Central memory CD8-positive, alpha-beta T cell (primary cell): ENCODE data around the gene ADAMTS10.
"Not testable (repeated sequence)": the region's sequence is repeated elsewhere in the genome, so short reads cannot be mapped to it uniquely, and the experiment has no call there.

ENCODE experiments used
- ATAC-seq: fragments of 150-1000 bp; cut with Tn5 transposase; replicated peaks from 2 replicates; pipeline ENCODE4 v1.10.0; 2022; ENCODE audit warnings: mild to moderate bottlenecking, moderate FRiP score, moderate number of reproducible peaks; ENCODE audit not compliant: poor library complexity, severe bottlenecking; ENCODE audit errors: extremely low read depth
- DNase-seq, 2 donors: peaks; one replicate each; pipeline ENCODE4 v3.0.0; 2021; ENCODE audit warnings: low spot score in 2 of 2
- H3K27ac Mint-ChIP-seq: one replicate; pipeline ENCODE4 v1.8.0; 2022; ENCODE audit warnings: low read depth, mild to moderate bottlenecking, moderate library complexity, mixed read lengths
- H3K27me3 Mint-ChIP-seq: one replicate; pipeline ENCODE4 v1.8.0; 2022; ENCODE audit warnings: mixed read lengths
- H3K36me3 Mint-ChIP-seq: one replicate; pipeline ENCODE4 v1.8.0; 2022; ENCODE audit warnings: mild to moderate bottlenecking, moderate library complexity, mixed read lengths; ENCODE audit not compliant: insufficient read depth
- H3K4me1 Mint-ChIP-seq: one replicate; pipeline ENCODE4 v1.8.0; 2022; ENCODE audit warnings: mixed read lengths
- H3K4me3 Mint-ChIP-seq: one replicate; pipeline ENCODE4 v1.8.0; 2022; ENCODE audit warnings: mild to moderate bottlenecking, moderate library complexity, mixed read lengths
- H3K9me3 Mint-ChIP-seq: one replicate; pipeline ENCODE4 v1.8.0; 2022; ENCODE audit warnings: mixed read lengths

Gene ADAMTS10

GRCh38 chr19:8639821-8640401, 29.4 kb upstream of the ADAMTS10 start:
- ATAC-seq (no peak), DNase-seq (no peak)
- H3K27me3 Mint-ChIP-seq: peaks cover 18% of the 10 kb centered on the region
- peaks cover 4% of the 10 kb centered on the region for H3K4me1 Mint-ChIP-seq
- no peak overlapping the region for H3K27ac Mint-ChIP-seq
- H3K4me3 Mint-ChIP-seq: no peak overlapping the region
- H3K9me3 Mint-ChIP-seq: no peaks in the 10 kb centered on the region
- peaks cover 2% of the 10 kb centered on the region for H3K36me3 Mint-ChIP-seq

DNA sequence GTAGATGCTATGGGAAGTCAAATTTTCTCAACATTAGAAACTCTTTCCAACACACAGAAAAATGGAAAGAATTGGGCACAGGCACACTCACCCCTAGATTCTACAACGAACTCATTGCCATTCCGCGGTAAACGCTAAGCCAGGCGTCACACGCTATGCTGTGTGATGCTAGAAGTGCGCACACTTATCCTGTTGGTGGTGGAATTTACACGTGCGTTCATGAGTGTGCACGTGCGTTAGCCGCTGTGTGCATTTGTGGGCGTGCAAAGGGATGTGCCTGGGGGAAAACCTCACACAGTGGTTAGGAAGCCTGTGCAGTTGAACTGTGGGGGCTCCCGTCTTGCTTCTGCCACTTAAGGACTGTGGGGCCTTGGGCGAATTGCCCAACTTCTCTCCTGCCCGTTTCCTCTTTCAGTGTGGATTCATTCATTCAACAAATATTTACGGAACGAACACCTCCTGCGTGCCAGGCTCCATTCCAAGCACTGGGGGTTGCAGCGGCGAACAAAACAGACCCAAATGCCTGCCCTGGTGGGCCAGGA, 27.6 kb upstream of the ADAMTS10 start:
- H3K9me3 Mint-ChIP-seq: no peaks in the 10 kb centered on the region
- H3K36me3 Mint-ChIP-seq: peaks cover 2% of the 10 kb centered on the region
- peaks cover 9% of the 10 kb centered on the region for H3K4me1 Mint-ChIP-seq
- no peak overlapping the region for H3K27ac Mint-ChIP-seq
- peaks cover 18% of the 10 kb centered on the region for H3K27me3 Mint-ChIP-seq
- ATAC-seq (no peak), DNase-seq (no peak)
- no peak overlapping the region for H3K4me3 Mint-ChIP-seq

DNA sequence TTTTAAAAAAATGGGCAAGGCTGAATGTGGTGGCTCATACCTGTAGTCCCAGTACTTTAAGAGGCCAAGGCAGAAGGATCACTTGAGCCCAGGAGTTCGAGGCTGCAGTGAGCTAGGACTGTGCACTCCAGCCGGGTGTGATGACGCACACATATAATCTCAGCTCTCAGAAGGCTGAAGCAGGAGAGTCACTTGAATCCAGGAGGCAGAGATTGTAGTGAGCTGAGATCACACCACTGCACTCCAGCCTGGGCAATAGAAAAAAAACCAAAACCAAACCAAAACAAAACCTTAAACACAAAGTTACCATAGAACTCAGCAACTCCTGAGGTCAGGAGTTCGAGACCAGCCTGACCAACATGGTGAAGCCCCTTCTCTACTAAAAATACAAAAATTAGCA, 26.6 kb upstream of the ADAMTS10 start:
- DNase-seq, H3K4me1 Mint-ChIP-seq, ATAC-seq, H3K27ac Mint-ChIP-seq, H3K4me3 Mint-ChIP-seq, H3K9me3 Mint-ChIP-seq, H3K36me3 Mint-ChIP-seq: not testable (repeated sequence)
- H3K27me3 Mint-ChIP-seq: peaks cover 18% of the 10 kb centered on the region

GRCh38 chr19:8635422-8635821, 24.9 kb upstream of the ADAMTS10 start:
- peaks cover 24% of the 10 kb centered on the region for H3K27me3 Mint-ChIP-seq
- peaks cover 2% of the 10 kb centered on the region for H3K36me3 Mint-ChIP-seq
- H3K27ac Mint-ChIP-seq: no peak overlapping the region

GRCh38 chr19:8631425-8631819, 20.9 kb upstream of the ADAMTS10 start:
- Mint-ChIP-seq H3K36me3 (no peaks in the 10 kb centered on the region), H3K27ac (no peak overlapping the region), H3K9me3 (no peaks in the 10 kb centered on the region), H3K4me3 (no peak overlapping the region), H3K27me3 (peaks cover 9% of the 10 kb centered on the region), H3K4me1 (peaks cover 6% of the 10 kb centered on the region)
- no peak for ATAC-seq
- DNase-seq: no peak

More at GRCh38 chr19:8635422-8635821, 24.9 kb upstream of the ADAMTS10 start:
- no peaks in the 10 kb centered on the region for H3K9me3 Mint-ChIP-seq
- no peak overlapping the region for H3K4me3 Mint-ChIP-seq
- peaks cover 6% of the 10 kb centered on the region for H3K4me1 Mint-ChIP-seq
- no peak for ATAC-seq
- no peak for DNase-seq

- H3K9me3 Mint-ChIP-seq: no peaks in the 10 kb centered on the region
- H3K4me3 Mint-ChIP-seq: no peak overlapping the region
- peaks cover 6% of the 10 kb centered on the region for H3K4me1 Mint-ChIP-seq
- DNase-seq: no peak
- H3K36me3 Mint-ChIP-seq: no peaks in the 10 kb centered on the region
- no peak overlapping the region for H3K27ac Mint-ChIP-seq
- no peak for ATAC-seq
- H3K27me3 Mint-ChIP-seq: peaks cover 9% of the 10 kb centered on the region
Observed at GRCh38 chr19:8630796-8631424, 20.4 kb upstream of the ADAMTS10 start.

DNA sequence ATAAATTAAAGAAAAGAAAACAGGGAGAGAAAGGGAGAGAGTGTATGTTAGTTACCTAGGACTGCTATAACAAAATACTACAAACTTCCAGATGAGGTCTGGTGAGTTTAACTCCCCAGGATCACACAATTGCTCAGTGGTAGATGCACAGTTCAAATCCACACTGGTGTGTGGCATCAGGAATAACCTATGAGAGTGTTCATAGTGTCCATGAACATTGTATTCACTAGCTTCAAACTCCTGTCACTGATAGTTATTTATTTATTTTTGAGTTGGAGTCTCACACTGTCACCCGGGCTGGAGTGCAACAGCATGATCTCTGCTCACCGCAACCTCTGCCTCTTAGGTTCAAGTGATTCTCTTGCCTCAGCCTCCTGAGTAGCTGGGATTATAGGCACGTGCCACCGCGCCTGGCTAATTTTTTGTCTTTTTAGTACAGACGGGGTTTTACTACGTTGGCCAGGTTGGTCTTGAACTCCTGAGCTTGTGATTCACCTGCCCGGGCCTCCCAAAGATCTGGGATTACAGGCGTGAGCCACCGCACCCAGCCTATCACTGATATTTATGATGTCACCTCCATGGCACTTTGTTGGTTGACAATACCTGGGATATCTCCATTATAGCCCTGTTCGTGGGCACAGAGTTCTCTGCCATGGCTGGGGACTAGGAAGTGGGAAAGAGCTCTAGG, 19.6 kb upstream of the ADAMTS10 start, which contains the start of gene NFILZ:
TSS of gene NFILZ (plus strand) at position 638 of the 688 bp plus-strand sequence. CDS start 46,133 bp downstream, outside the sequence.
- Mint-ChIP-seq H3K27me3 (peaks cover 9% of the 10 kb centered on the region), H3K4me3 (no peak within 1 kb of the TSS), H3K27ac (no peak within 1 kb of the TSS), H3K36me3 (no peaks in the 10 kb centered on the region), H3K9me3 (no peaks in the 10 kb centered on the region), H3K4me1 (peaks cover 6% of the 10 kb centered on the region)
- no peak for ATAC-seq
- DNase-seq: no peak

DNA sequence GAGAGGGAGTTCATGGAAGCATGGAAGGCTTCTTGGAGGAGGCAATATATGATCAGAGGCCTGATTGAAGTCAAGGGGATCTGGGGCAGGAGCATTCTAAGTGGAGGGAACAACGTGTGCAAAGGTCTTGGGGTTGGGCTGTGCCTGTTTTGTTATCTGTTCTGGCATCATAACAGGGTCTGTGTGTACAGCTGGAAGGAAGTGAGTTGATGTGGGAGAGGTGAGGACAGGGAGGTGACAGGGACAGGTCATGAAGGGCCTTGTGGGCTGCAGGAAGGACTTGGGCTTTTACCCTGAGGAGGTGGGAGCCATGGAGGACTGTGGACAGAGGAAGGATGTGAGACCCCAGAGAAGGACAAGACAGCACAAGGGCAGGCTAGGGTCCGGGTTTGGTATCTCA, 18.7 kb upstream of the ADAMTS10 start:
- Mint-ChIP-seq H3K9me3 (no peaks in the 10 kb centered on the region), H3K27me3 (peaks cover 16% of the 10 kb centered on the region), H3K4me1 (peaks cover 6% of the 10 kb centered on the region), H3K36me3 (no peaks in the 10 kb centered on the region), H3K27ac (no peak overlapping the region), H3K4me3 (no peak overlapping the region)
- DNase-seq (no peak), ATAC-seq (no peak)

GRCh38 chr19:8626842-8627241, 16.3 kb upstream of the ADAMTS10 start:
- no peaks in the 10 kb centered on the region for H3K4me1 Mint-ChIP-seq
- no peaks in the 10 kb centered on the region for H3K9me3 Mint-ChIP-seq
- no peak for ATAC-seq
- peaks cover 17% of the 10 kb centered on the region for H3K27me3 Mint-ChIP-seq
- DNase-seq: no peak
- no peak overlapping the region for H3K27ac Mint-ChIP-seq
- no peak overlapping the region for H3K4me3 Mint-ChIP-seq
- H3K36me3 Mint-ChIP-seq: no peaks in the 10 kb centered on the region

- peaks cover 23% of the 10 kb centered on the region for H3K27me3 Mint-ChIP-seq
- not testable (repeated sequence) for H3K27ac Mint-ChIP-seq, H3K36me3 Mint-ChIP-seq, DNase-seq, H3K4me3 Mint-ChIP-seq, H3K9me3 Mint-ChIP-seq, ATAC-seq, H3K4me1 Mint-ChIP-seq
Observed at GRCh38 chr19:8622886-8623285, 12.4 kb upstream of the ADAMTS10 start.

GRCh38 chr19:8618751-8619150, 8.2 kb upstream of the ADAMTS10 start:
- DNase-seq: no peak
- Mint-ChIP-seq H3K4me1 (peaks cover 12% of the 10 kb centered on the region), H3K4me3 (no peak overlapping the region), H3K27ac (no peak overlapping the region), H3K36me3 (no peaks in the 10 kb centered on the region), H3K27me3 (peaks cover 15% of the 10 kb centered on the region), H3K9me3 (no peaks in the 10 kb centered on the region)
- ATAC-seq: no peak

GRCh38 chr19:8617984-8618383, 7.5 kb upstream of the ADAMTS10 start:
- Mint-ChIP-seq H3K36me3 (no peaks in the 10 kb centered on the region), H3K9me3 (no peaks in the 10 kb centered on the region), H3K27me3 (peaks cover 15% of the 10 kb centered on the region), H3K27ac (no peak overlapping the region), H3K4me1 (peaks cover 12% of the 10 kb centered on the region), H3K4me3 (no peak overlapping the region)
- ATAC-seq: no peak
- DNase-seq: no peak

DNA sequence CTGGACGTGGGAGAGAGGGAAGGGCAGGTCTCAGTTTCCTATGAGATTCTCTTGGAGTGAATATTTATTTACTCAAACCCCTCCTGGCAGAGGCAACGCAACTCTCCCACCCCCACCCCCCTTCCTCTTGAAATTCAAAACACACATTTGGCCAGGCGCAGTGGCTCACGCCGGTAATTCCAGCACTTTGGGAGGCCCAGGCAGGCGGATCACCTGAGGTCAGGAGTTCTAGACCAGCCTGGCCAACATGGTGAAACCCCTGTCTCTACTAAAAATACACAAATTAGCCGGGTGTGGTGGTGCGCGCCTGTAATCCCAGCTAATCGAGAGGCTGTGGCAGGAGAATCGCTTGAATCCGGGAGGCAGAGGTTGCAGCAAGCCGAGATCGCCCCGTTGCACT, 6.8 kb upstream of the ADAMTS10 start:
- not testable (repeated sequence) for H3K4me3 Mint-ChIP-seq, DNase-seq, H3K36me3 Mint-ChIP-seq, ATAC-seq, H3K27ac Mint-ChIP-seq, H3K9me3 Mint-ChIP-seq
- H3K4me1 Mint-ChIP-seq: peaks cover 18% of the 10 kb centered on the region
- H3K27me3 Mint-ChIP-seq: peaks cover 15% of the 10 kb centered on the region
